Ovary (tissue), 9 donors: ENCODE data around the gene SMR3A. TPM values are rescaled to one million over a fixed set of nuclear protein-coding genes. Genes with fewer than 3 reads are reported as not detected.

ENCODE experiments used
- DNase-seq, 5 donors: peaks; one replicate each; pipeline ENCODE4 v3.0.0-alpha.2; 2019 to 2020
- H3K27ac ChIP-seq, 2 donors: fragments of 200-600 bp; one replicate each; pipeline versions ENCODE4 v1.5.1 to v1.8.0; 2019 to 2022
- H3K27me3 ChIP-seq: fragments of 200-600 bp; one replicate; pipeline ENCODE4 v1.8.0; 2022
- H3K36me3 ChIP-seq: fragments of 200-600 bp; sonication (generic); one replicate; pipeline ENCODE4 v1.5.1; 2019
- H3K4me1 ChIP-seq: one replicate; pipeline ENCODE4 v1.8.1; 2013; ENCODE audit warnings: mild to moderate bottlenecking, moderate library complexity; ENCODE audit not compliant: insufficient read depth
- H3K4me3 ChIP-seq: fragments of 200-600 bp; sonication (generic); one replicate; pipeline ENCODE4 v1.5.1; 2017
- H3K9me3 ChIP-seq, 2 donors: fragments of 200-600 bp in 1 of 2; sonication (generic) in 1 of 2; one replicate each; pipeline versions ENCODE4 v1.5.1 to v1.8.1; 2013 to 2019; ENCODE audit warnings: mild to moderate bottlenecking in 1 of 2, moderate library complexity in 1 of 2
- EP300 ChIP-seq: sonication (generic); formaldehyde crosslinking; IDR thresholded peaks from one replicate; pipeline ENCODE4 v1.6.1; 2017; ENCODE audit warnings: antibody characterized with exemption
- POLR2A ChIP-seq: fragments of 450-650 bp; IDR thresholded peaks from one replicate; pipeline ENCODE4 v1.6.1; 2017; ENCODE audit warnings: antibody characterized with exemption, mild to moderate bottlenecking, moderate library complexity
- WGBS, 3 donors: extraction: QIAGEN DNeasy Blood & Tissue Kit in 1 of 3; methylation state at CpG; one replicate each; pipeline versions ENCODE4 v1.1.5 to v1.1.7; 2013 to 2017; 5-methylcytosine and 5-hydroxymethylcytosine counted together
- intact Hi-C, 4 donors: fragments of 100-400 bp; cut with DNase I; formaldehyde crosslinking; loops; one replicate each; pipeline versions ENCODE4 v1.11.0 to v1.15.1; 2022 to 2023
- polyA plus RNA-seq, 2 donors: library from polyadenylated mRNA; stranded (reverse); fragments of 200-250 nt in 1 of 2; fragments of 350-450 nt in 1 of 2; fragmentation: Illumina TruSeq in 1 of 2; extraction: RNeasy Lipid Tissue Mini Kit (QIAGEN cat#74804) in 1 of 2; gene quantifications; one replicate each; pipeline ENCODE4 v1.2.3, GENCODE V29; 2013 to 2014
- total RNA-seq, 7 donors: library from RNA; depleted of rRNA in 2 of 7; stranded (reverse); fragments of >200 nt in 2 of 7; fragmentation: NEBNext Ultra II Directional in 3 of 7; extraction: Animal tissue kit (Norgen Biotek cat#: 25700) in 3 of 7; gene quantifications; one replicate each; pipeline versions ENCODE4 v1.1.0 to v1.2.4, GENCODE V29; 2016 to 2023
- TF ChIP-seq, protein P1 (sequence below), 3 donors: fragments of 450-650 bp in 2 of 3; fragments of 200-600 bp in 1 of 3; IDR thresholded peaks; one replicate each; pipeline versions ENCODE4 v1.5.1 to v1.8.0; 2016 to 2022; ENCODE audit warnings: antibody characterized with exemption in 3 of 3, mild to moderate bottlenecking in 1 of 3
- donor health status: DM: no; HTN: no; CAD: no; lungs with moderate emphysema.
- donor health status: DM: no; HTN: no; CAD: no.
- donor health status: Bipolar disorder and iron deficiency.
- donor health status: DM: yes; HTN: yes; CAD: no.
- donor health status: DM: no; HTN: no; CAD: no.
- donor health status: DM: yes; HTN: yes; CAD: no.

The SMR3A gene
- total and polyA plus RNA-seq, 9 donors, result not detected

DNA sequence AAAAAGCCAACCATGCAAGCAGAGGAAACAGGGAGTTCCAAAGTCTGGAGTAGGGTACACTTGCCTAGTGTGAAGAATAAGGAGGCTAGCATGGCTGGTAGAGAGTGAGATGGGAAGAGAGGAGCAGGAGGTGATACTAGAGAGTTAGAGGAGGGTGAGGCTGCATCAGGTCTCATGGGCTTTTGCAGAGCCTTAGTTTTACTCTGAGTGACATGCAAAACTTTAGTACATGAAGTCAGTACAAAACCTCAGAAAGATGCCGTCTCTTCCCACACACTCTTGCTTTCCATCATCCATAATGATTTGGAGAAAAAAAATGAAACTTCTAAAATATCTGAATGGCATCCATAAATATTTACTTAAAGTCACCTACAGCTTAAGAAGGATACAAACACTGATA, 42.2 kb downstream of the SMR3A start:
- 92 to 97% (median 94%) methylated on average over 1 of the region's 1 CpG for WGBS, 3 donors

DNA sequence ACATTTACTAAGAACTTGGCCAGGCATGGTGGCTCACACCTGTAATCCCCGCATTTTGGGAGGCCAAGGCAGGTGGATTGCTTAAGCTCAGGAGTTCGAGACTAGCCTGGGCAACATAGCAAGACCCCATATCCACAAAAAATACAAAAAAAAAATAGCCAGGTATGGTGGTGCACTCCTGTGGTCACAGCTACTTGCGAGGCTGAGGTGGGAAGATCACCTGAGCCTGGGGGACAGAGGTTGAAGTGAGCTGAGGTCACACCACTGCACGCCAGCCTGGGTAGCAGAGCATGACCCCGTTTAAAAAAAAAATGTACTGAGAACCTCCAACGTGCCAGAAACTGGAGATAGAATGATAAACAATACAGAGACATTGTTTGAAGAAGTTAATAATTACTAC, 45.2 kb downstream of the SMR3A start:
- TF ChIP-seq, protein P1, sequence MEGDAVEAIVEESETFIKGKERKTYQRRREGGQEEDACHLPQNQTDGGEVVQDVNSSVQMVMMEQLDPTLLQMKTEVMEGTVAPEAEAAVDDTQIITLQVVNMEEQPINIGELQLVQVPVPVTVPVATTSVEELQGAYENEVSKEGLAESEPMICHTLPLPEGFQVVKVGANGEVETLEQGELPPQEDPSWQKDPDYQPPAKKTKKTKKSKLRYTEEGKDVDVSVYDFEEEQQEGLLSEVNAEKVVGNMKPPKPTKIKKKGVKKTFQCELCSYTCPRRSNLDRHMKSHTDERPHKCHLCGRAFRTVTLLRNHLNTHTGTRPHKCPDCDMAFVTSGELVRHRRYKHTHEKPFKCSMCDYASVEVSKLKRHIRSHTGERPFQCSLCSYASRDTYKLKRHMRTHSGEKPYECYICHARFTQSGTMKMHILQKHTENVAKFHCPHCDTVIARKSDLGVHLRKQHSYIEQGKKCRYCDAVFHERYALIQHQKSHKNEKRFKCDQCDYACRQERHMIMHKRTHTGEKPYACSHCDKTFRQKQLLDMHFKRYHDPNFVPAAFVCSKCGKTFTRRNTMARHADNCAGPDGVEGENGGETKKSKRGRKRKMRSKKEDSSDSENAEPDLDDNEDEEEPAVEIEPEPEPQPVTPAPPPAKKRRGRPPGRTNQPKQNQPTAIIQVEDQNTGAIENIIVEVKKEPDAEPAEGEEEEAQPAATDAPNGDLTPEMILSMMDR (IDR thresholded peaks at IDR 0.05), result no peak
- TF ChIP-seq EP300, result no peak
- no peak for TF ChIP-seq POLR2A
- intact Hi-C loops, result no loop called here
- Histone ChIP-seq H3K27me3 (no peaks in the 10 kb centered on the region), H3K4me1 (no peaks in the 10 kb centered on the region), H3K27ac (no peak overlapping the region), H3K9me3 (no peaks in the 10 kb centered on the region), H3K4me3 (no peak overlapping the region), H3K36me3 (no peaks in the 10 kb centered on the region)
- DNase-seq, result no peak
- WGBS, 3 donors, result 71 to 77% (median 75%) methylated on average over 6 of the region's 6 CpGs

More for the DNA sequence above, 42.2 kb downstream of the SMR3A start:
- no peaks in the 10 kb centered on the region for H3K4me1 ChIP-seq
- H3K9me3 ChIP-seq, result no peaks in the 10 kb centered on the region
- H3K27me3 ChIP-seq, result no peaks in the 10 kb centered on the region
- no peak overlapping the region for H3K4me3 ChIP-seq
- intact Hi-C loops, result no loop called here
- no peak for TF ChIP-seq EP300
- TF ChIP-seq POLR2A, result no peak
- TF ChIP-seq, protein P1 (IDR thresholded peaks at IDR 0.05), result no peak
- H3K27ac ChIP-seq, result no peak overlapping the region
- no peaks in the 10 kb centered on the region for H3K36me3 ChIP-seq
- no peak for DNase-seq

Other genes starting within 250 kb of the SMR3A start
- not detected for gene PRR27, start 206.5 kb upstream of the SMR3A start, total RNA-seq
- not detected for gene PRR27, start 206.5 kb upstream of the SMR3A start, polyA plus RNA-seq
- gene ODAM, start 165.0 kb upstream of the SMR3A start, total RNA-seq, result not detected
- 1 to 10 TPM in 1 of 2 donors, not detected in 1; 1.8 TPM for gene ODAM, start 165.0 kb upstream of the SMR3A start, polyA plus RNA-seq
- not detected for gene FDCSP, start 134.6 kb upstream of the SMR3A start, total RNA-seq
- 10 to 100 TPM in 1 of 2 donors, not detected in 1; 18.3 TPM for gene FDCSP, start 134.6 kb upstream of the SMR3A start, polyA plus RNA-seq
- not detected for gene CSN3, start 118.2 kb upstream of the SMR3A start, total RNA-seq
- gene CSN3, start 118.2 kb upstream of the SMR3A start, polyA plus RNA-seq, result not detected
- not detected for gene CABS1, start 25.8 kb upstream of the SMR3A start, total RNA-seq
- not detected for gene CABS1, start 25.8 kb upstream of the SMR3A start, polyA plus RNA-seq
- gene SMR3B, start 22.4 kb downstream of the SMR3A start, total RNA-seq, result under 1 TPM in 1 of 7 donors, not detected in 6; 0.77 TPM
- gene SMR3B, start 22.4 kb downstream of the SMR3A start, polyA plus RNA-seq, result not detected
- gene OPRPN, start 37.2 kb downstream of the SMR3A start, total RNA-seq, result not detected
- not detected for gene OPRPN, start 37.2 kb downstream of the SMR3A start, polyA plus RNA-seq
- not detected for gene MUC7, start 111.4 kb downstream of the SMR3A start, total RNA-seq
- not detected for gene MUC7, start 111.4 kb downstream of the SMR3A start, polyA plus RNA-seq
- gene AMTN, start 157.8 kb downstream of the SMR3A start, total RNA-seq, result not detected
- not detected for gene AMTN, start 157.8 kb downstream of the SMR3A start, polyA plus RNA-seq
- not detected for gene AMBN, start 231.5 kb downstream of the SMR3A start, total RNA-seq
- gene AMBN, start 231.5 kb downstream of the SMR3A start, polyA plus RNA-seq, result not detected